ENCODE measurements around the gene CDH26. TPM values are rescaled to one million over a fixed set of nuclear protein-coding genes. Genes with fewer than 3 reads are reported as not detected.

Gene CDH26
- total and polyA plus RNA-seq, 12 donors = 0.27 to 2.9 (median 0.84) TPM; not detected in 1

GRCh38 chr20:60009826-60010616, 51.8 kb downstream of the CDH26 start:
- Histone ChIP-seq H3K4me1 (replicated peaks in 1 of 2) (no peaks in the 10 kb centered on the region), H3K27ac (no peak overlapping the region), H3K9me3 (replicated peaks in 1 of 3) (no peaks in the 10 kb centered on the region), H3K36me3 (replicated peaks in 1 of 2) (no peaks in the 10 kb centered on the region), H3K27me3 (no peaks in the 10 kb centered on the region), H3K4me3 (no peak overlapping the region)
- WGBS, 4 donors = 84 to 95% (median 86%) methylated on average over 12 to 14 of the region's 14 CpGs
- TF ChIP-seq CTCF (IDR thresholded peaks at IDR 0.05) = no peak
- no peak for TF ChIP-seq POLR2A (IDR thresholded peaks at IDR 0.05)
- intact Hi-C loops (cut with DNase I) = no loop called here
- no peak for DNase-seq

GRCh38 chr20:60010689-60011458, 52.7 kb downstream of the CDH26 start:
- Histone ChIP-seq H3K4me1 (replicated peaks in 1 of 2) (no peaks in the 10 kb centered on the region), H3K36me3 (replicated peaks in 1 of 2) (no peaks in the 10 kb centered on the region), H3K4me3 (no peak overlapping the region), H3K27me3 (no peaks in the 10 kb centered on the region), H3K9me3 (replicated peaks in 1 of 3) (peaks cover 0 to 7% (median 0%) of the 10 kb centered on the region in 3 donors), H3K27ac (no peak overlapping the region)
- 86 to 89% (median 88%) methylated on average over 10 to 12 of the region's 12 CpGs for WGBS, 4 donors
- no peak for DNase-seq
- intact Hi-C loops (cut with DNase I) = no loop called here
- no peak for TF ChIP-seq POLR2A (IDR thresholded peaks at IDR 0.05)
- no peak for TF ChIP-seq CTCF (IDR thresholded peaks at IDR 0.05)

GRCh38 chr20:60011512-60012507, 53.6 kb downstream of the CDH26 start:
- TF ChIP-seq POLR2A (IDR thresholded peaks at IDR 0.05) = no peak
- no peak for TF ChIP-seq CTCF (IDR thresholded peaks at IDR 0.05)
- no peak overlapping the region for H3K27ac ChIP-seq
- no peak for DNase-seq
- peaks cover 0 to 11% (median 0%) of the 10 kb centered on the region in 3 donors for H3K9me3 ChIP-seq (replicated peaks in 1 of 3)
- no peaks in the 10 kb centered on the region for H3K27me3 ChIP-seq
- intact Hi-C loops (cut with DNase I) = no loop called here
- H3K4me3 ChIP-seq = no peak overlapping the region
- 78 to 83% (median 81%) methylated on average over 17 of the region's 17 CpGs for WGBS, 4 donors
- no peaks in the 10 kb centered on the region for H3K36me3 ChIP-seq (replicated peaks in 1 of 2)
- H3K4me1 ChIP-seq (replicated peaks in 1 of 2) = no peaks in the 10 kb centered on the region
